GM19043 (cell line): ENCODE data around the gene RSPRY1.
"Not testable (repeated sequence)": the region's sequence is repeated elsewhere in the genome, so short reads cannot be mapped to it uniquely, and the experiment has no call there.

ENCODE experiments used
- ATAC-seq: cut with Tn5 transposase; IDR thresholded peaks from one replicate; pipeline ENCODE4 v1.9.1; 2021; ENCODE audit warnings: low read depth; ENCODE audit not compliant: unreplicated experiment

RSPRY1 gene

DNA sequence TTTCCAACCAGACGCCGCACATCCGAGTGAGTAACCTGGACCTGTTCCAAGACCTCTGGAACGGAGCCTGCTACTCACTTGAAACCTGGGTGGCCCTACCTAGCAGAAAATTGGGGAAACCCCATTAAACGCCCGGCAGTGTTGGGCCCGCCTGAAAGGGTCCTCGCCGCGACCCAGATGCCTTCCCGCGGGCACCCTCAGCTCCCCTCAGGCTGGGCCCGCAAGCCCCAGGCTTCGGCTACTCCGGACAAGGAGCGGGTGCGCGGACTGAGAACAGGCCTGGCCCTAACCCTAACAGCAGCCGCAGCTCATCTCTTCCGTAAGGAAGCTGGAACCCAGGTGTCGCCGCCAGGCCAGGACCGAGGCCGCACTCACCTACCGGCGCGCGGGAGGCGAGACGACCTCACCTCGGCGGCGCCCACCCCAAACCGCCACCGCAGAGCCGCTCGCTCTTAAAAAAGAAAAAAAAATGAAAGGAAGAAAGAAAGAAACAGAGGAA lies 634 bp upstream of the RSPRY1 start:
- ATAC-seq, result peak; percentile 12

DNA sequence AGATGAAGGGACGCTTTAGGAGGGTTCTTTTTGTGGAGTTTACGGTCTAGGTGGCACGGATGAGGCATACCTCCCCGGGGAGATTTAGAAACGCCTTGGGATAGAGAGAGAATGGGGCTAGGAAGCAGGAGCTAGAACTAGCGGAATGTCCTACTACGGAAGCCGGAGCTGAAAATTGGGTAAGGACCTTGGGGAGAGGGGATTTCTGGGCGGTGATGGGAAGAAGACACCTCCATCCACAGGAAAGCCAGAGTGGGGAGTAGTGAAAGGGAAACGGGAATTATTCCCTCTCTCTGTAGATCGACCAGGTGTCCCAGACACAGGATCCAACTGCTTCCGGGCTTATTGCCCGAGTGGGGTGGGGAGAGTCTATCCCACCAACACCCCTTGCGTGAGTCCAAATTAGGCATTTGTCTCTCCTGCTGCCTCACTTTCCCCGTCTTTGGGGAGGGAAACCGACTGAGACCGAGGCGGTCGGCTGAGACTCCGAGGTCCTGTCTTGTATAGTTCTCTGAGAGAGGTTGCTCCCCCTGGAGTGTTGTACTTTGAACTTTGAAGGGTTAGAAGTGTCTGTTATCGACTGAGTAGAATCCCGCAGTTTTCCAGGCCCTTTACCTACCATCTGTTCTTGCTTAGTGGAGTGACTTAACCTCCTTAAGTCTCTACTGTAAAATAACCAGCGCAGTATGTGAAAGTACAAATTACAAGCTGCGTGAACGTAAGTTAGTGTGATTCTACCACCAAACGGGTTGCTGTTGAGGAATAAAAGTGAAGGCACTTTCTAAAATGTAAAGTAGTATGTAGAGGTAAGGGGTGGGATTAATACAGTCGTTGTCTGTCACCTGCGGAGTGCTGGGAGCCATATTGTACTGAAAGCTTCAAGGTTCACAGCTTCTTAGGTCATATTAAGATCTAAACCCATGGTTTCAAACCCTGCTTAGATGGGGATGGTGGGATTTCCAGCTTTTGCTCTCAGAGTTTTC lies 1.0 kb downstream of the RSPRY1 start:
- no peak for ATAC-seq

DNA sequence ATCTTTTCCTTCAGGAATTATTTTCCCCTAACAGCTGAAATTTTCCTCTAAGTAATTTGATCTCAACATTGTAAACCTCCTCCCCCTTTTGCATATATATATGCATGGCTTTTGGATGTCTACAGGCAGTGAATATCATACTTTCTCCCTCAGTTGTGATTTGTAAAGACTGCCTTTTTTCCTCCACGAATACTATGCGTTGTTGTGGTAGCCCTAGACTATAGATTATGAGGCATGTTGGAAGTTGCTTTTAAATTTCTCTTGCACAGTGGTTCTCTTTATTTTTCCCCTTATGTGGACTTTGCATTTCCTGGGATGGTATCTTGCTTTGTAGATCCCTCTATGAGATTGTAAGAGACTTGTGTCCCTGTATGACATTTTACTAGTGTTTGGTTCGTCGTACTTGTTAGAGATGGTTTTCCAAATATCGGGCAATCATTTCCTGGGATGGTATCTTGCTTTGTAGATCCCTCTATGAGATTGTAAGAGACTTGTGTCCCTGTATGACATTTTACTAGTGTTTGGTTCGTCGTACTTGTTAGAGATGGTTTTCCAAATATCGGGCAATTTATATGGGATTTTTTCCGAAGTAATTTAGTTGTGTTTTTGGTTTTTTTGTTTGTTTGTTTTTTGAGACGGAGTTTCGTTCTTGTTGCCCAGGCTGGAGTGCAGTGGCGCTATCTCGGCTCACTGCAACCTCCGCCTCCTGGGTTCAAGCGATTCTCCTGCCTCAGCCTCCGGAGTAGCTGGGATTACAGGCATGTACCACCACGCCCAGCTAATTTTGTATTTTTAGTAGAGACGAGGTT lies 2.0 kb downstream of the RSPRY1 start:
- not testable (repeated sequence) for ATAC-seq

DNA sequence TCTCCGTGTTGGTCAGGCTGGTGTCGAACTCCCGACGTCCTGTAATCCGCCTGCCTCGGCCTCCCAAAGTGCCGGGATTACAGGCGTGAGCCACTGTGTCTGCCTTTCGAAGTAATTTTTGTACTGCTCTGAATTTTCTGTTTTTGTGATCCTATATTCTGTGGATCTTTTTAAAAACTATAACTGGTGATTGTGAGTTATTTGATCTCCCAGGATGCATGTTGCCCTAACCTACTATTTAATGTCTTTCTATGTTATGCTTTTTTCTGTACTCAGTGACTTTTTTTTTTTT lies 2.5 kb downstream of the RSPRY1 start:
- no peak for ATAC-seq

DNA sequence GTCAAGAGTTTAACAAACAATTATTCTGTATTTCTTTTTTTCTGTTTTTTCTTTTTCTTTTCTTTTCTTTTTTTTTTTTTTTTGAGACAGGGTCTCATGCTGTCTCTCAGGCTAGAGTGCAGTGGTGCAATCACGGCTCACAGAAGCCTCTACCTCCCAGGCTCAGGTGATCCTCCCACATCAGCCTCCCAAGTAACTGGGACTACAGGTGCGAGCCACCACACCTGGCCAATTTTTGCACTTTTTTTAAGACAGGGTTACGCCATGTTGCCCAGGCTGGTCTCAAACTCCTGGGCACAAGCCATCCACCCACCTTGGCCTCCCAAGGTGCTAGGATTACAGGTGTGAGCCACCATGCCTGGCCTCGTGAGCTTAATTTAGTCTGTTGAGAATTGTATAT lies 3.4 kb downstream of the RSPRY1 start:
- not testable (repeated sequence) for ATAC-seq

DNA sequence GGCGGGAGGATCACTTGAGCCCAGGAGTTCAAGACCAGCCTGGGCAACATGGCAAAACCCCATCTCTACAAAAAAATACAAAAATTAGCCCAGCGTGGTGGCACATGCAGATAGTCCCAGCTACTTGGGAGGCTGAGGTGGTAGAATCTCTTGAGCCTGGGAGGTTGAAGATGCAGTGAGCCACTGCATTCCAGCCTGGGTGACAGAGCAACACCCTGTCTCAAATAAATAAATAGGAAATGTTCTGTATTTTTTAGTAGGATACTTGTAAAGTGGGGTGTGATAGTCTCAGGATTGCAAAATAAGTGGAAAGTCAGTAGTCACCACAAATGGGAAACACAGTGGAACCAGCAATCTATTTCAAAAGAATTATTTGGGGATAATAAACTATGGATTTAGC lies 4.0 kb downstream of the RSPRY1 start:
- ATAC-seq, result no peak

DNA sequence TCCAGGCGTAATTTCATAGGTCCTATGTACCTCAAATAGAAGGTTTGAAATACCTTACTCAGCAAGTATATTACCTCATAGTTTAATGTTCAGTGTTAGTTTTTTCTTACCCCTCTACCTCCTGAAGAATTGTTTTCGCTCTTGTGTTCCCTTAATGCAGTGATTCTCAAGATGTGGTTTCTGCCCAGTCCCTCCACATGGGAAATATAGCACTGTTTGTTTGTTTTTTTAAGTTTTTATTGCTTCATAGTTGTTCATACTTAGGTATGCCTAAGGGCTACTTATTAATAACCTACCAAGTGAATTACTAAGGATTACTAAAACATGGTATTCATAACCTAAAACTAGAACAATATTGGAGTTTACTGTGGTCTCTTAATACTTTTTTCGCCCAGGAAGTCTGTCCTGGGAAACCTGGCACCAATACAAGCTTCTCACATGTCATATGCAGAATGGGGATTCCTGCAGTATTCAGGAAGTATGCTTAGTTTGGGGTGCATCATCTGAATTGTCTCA lies 5.0 kb downstream of the RSPRY1 start:
- no peak for ATAC-seq

DNA sequence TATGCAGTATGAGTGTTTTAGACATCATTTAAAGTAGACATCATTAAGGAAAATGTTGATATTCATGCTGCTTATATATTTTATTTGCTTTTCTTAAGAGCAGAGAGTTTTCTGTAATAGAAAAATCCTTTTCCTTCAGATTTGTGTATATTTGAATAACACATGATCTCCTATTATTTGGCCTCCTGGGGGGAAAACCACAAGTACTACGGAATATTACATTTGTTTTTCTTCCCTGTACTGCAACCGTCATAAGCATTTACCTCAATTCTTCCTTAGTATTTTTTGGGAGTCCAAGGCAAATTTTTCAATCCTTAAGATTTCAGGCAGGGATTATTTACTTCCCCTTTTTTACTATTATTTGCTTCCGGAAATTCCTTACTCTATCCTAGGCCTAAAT lies 6.0 kb downstream of the RSPRY1 start:
- no peak for ATAC-seq

DNA sequence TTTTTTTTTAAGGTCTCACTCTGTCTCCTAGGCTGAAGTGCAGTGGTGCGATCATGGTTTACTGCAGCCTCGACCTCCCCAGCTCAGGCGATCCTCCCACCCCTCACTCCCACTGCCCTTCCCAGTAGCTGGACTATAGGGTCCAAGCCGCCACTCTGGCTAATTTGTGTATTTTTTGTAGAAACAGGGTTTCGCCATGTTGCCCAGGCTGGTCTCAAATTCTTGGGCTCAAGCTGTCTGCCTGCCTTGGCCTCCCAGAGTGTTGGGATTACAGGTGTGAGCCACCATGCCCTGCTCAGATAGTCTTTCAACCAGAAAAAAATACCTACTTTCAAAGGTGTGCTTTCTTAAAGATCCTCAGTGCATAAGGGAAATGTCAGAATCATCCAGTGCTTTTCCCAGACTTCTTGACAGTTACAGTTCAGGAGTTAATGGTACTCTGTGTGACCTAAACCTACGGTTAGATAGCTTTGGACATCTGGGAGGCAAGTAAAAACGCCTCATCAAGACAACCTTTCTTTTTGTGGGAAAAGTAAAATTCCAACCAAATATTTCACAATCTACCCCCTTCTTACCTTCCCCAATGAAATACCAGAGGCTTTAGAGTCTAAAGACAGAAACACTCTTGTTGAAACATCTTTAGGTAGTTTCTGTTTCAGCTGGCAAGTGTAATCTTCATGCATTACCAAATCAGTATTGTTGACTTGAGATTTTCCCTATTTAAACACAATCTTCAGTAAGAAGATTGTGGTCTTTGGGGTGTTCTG lies 6.8 kb downstream of the RSPRY1 start:
- no peak for ATAC-seq

DNA sequence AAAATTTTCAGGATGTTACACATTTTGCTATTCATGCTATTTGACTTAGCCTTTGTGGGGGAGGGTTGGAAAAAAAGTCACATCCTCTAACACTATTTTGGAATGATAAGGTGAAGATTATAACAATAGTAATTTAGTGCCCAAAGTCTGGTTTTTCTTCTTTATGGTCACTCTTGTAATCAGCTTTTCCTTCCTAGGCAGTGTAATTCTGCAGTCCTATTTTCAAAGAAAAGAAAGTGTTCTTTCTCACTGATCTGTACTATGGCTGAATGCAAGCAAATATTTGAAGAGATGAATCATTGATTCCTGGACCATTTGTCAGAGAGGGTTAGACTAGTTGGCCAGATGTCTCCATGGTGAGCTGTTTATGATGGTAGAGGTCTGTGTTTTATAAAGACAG lies 8.4 kb downstream of the RSPRY1 start:
- ATAC-seq, result no peak

DNA sequence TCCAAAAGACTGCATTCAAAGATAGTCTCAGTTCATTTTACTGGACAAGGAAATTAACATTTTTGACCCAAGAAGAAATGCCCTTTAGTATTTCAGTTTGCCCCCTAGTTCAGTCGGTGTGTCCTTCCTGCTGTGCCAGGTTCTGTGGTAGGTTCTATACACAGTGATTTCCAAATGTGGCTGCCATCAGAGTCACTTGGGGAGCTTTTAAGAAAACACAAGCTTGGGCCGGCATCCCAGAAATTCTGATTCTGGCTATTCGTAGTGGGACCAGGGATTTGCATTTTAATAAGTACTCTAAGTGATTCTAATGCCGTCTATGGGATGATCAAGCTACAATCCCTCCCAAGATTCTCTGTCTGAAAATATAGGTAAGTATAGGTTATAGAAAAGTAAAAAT lies 10.2 kb downstream of the RSPRY1 start:
- ATAC-seq, result no peak

DNA sequence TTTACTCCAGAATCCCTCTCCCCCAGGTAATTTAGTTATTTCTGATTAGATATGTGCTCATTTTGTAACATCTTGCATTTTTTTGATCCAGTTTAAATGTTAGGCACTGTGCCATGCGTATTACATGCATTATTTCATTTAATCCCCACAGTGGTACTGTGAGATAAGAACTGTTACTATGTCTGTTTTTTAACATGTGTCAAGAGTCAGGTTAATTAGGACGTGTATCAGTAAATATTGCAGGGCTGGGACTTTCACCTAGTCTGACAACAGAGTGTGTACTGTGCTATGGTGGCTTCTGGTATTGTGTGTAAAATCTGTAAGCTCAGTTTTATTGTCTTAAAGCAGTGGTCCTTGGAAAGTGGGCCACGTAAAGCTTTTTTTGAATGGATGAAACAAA lies 10.6 kb downstream of the RSPRY1 start:
- no peak for ATAC-seq

DNA sequence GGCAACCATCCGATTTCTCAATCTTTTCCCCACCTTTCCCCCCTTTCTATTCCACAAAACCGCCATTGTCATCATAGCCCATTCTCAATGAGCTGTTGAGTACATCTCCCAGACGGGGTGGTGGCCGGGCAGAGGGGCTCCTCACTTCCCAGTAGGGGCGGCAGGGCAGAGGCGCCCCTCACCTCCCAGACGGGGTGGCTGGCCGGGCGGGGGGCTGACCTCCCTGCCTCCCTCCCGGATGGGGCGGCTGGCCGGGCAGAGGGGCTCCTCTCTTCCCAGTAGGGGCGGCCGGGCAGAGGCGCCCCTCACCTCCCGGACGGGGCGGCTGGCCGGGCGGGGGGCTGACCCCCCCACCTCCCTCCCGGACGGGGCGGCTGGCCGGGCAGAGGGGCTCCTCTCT lies 14.2 kb downstream of the RSPRY1 start:
- not testable (repeated sequence) for ATAC-seq

DNA sequence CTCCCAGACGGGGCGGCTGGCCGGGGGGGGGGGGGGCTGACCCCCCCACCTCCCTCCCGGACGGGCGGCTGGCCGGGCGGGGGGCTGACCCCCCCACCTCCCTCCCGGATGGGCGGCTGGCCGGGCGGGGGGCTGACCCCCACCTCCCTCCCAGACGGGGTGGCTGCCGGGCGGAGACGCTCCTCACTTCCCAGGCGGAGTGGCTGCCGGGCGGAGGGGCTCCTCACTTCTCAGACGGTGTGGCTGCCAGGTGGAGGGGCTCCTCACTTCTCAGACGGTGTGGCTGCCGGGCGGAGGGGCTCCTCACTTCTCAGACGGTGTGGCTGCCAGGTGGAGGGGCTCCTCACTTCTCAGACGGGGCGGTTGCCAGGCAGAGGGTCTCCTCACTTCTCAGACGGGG lies 14.8 kb downstream of the RSPRY1 start:
- ATAC-seq, result not testable (repeated sequence)

DNA sequence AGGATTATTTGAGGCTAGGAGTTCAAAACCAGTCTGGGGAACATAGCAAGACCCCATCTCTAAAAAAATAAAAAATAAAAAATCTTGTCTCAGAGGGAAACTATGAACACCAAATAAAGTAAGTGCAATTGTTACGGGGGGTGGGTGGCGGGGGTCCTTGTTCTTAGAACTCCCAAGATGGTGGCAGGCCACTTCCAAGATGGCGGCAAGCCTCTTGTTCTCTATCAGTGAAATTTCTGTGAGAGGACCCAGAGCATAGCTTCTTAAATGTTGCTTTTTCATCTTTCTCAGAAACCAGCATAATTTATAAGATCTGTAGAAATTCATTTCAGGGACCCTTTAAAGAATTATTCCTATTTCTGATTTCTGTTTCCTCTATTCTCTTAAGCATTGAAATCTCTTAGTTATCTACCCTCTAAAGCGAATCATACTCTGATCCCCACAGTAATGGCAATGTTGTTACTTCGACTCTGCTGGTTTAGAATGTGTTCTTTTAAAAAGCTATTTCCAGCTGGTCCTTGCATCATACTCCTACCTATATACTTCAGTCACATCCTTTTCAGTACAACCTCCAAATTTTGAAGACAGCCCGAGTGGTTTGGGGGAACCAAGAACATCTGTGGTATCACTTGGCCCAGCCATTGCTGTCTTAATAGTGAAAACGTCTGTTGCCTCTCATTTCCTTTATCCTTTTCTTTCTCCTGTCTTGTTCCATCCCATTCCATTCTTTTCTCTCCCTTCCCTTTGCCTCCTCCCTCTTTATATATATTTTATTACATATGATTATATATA lies 16.2 kb downstream of the RSPRY1 start:
- no peak for ATAC-seq

DNA sequence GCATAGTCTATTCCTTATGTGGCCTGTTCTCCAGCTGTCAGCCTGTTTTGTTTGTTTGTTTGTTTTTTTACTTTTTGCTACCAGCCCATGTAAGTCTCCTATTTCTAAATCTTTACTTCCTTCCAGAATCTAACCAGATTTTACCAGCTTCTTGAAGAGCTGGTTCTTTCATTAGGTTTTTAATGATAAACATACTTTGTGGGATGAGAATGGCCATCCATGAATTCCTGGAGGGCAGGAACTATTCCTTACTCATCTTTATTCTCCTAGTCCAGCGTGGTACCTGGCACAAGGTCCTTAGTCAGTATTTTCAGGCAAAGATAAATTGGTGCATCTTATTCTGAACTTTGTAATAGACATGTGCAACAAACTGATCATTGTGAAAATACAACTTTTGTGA lies 17.3 kb downstream of the RSPRY1 start:
- ATAC-seq, result no peak

DNA sequence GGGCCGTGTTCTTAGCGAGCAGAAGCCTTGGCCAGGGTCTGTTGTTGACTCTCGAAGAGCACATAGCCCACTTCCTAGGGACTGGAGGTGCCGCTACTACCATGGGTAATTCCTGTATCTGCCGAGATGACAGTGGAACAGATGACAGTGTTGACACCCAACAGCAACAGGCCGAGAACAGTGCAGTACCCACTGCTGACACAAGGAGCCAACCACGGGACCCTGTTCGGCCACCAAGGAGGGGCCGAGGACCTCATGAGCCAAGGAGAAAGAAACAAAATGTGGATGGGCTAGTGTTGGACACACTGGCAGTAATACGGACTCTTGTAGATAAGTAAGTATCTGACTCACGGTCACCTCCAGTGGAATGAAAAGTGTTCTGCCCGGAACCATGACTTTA lies 18.5 kb downstream of the RSPRY1 start:
- no peak for ATAC-seq

DNA sequence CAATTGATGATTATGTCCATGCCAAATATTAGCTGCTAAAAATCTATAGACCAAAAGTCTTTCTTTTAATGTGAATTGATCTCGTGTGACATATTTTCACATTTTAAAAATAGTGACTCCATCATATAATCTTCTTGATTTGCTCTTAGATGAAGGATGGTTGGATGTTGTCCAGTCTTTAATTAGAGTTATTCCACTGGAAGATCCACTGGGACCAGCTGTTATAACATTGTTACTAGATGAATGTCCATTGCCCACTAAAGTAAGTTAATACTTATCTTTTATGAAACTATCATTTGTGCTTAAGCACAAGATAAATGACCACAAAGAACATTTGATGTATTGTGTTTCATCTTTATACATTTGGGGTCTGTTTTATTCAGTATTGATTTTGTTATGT lies 22.8 kb downstream of the RSPRY1 start:
- ATAC-seq, result no peak

DNA sequence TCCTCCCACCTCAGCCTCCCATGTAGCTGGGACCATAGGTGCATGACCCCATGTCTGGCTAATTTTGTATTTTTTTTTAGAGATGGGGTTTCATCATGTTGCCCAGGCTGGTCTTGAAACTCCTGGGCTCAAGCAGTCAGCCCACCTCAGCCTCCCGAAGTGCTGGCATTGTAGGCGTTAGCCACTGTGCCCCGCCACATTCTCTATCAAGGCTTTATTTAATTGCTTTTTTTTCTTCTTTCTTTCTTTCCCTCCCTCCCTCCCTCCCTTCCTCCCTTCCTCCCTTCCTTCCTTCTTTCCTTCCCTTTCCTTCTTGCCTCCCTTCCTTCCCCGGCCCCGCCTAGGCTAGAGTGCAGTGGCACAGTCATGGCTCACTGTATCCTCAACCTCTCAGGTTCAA lies 23.7 kb downstream of the RSPRY1 start:
- no peak for ATAC-seq

DNA sequence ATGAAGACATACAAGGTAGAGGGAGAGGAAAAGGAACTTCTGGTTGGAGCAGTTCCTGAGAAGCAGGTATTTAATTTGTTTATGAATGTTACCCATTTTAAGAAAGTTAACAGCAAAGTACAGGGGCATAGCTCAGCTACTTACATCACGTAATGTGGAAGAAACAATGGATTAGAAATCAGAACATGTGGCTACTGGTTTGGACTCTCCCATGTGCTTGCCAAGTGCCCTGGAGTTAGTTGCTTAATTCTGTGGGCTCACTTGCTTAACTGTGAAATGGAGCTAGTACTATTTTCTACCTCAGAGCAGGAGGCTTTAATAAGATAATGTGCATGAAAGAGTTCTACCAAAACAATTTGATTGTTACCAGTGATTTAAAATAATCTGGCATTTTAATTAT lies 27.3 kb downstream of the RSPRY1 start:
- ATAC-seq, result no peak
